ENCODE data around the gene ICA1L. TPM values are rescaled to one million over a fixed set of nuclear protein-coding genes. Genes with fewer than 3 reads are reported as not detected.

The ICA1L gene
- total RNA-seq (2022; extraction: Qiagen RNA extraction; ENCODE audit: low read depth) = 1.1 to 2.2 TPM (median 1.8 TPM) in 5 replicates

GRCh38 chr2:202871300-202872141 is at the start of gene ICA1L:
Gene ICA1L (minus strand): TSS chr2:202871766. CDS start chr2:202829009, 42,757 bp downstream.

GRCh38 chr2:202911512-202912341 is 40.2 kb upstream of the ICA1L start, which contains the start of the genes CARF and WDR12:
Gene CARF (plus strand): TSS chr2:202912275. CDS start chr2:202941903, 29,628 bp downstream.
Gene WDR12 (minus strand): TSS chr2:202911673. CDS start chr2:202911476, 197 bp downstream.

Other genes with a start within 250 kb of the ICA1L start
- 1.8 to 2.4 TPM (median 2.3 TPM) in 5 replicates for gene FAM117B, start 236.8 kb downstream of the ICA1L start, total RNA-seq (2022; extraction: Qiagen RNA extraction; ENCODE audit: low read depth)
- 46.5 to 83.7 TPM (median 73.3 TPM) in 5 replicates for gene WDR12, start 39.9 kb upstream of the ICA1L start, total RNA-seq (2022; extraction: Qiagen RNA extraction; ENCODE audit: low read depth)
- 0.76 to 1.6 TPM (median 1.1 TPM) in 5 replicates for gene CARF, start 40.5 kb upstream of the ICA1L start, total RNA-seq (2022; extraction: Qiagen RNA extraction; ENCODE audit: low read depth)
- 3.6 to 5.7 TPM (median 4.4 TPM) in 5 replicates for gene NBEAL1, start 143.1 kb upstream of the ICA1L start, total RNA-seq (2022; extraction: Qiagen RNA extraction; ENCODE audit: low read depth)